Measurements from ENCODE around the gene PELI1. TPM values are rescaled to one million over a fixed set of nuclear protein-coding genes. Genes with fewer than 3 reads are reported as not detected.
A peak's percentile ranks its signal among the peaks of the same experiment; 100 is the strongest.

Gene PELI1
- total RNA-seq, 1 experiment from 2014 or later, result 61.0 TPM

GRCh38 chr2:64108666-64109241, 35.5 kb downstream of the PELI1 start:
- H3K36me3 Mint-ChIP-seq (ENCODE audit: insufficient read depth in 1 of 3, low read depth in 3 of 3), result peaks cover 12 to 38% (median 32%) of the 10 kb centered on the region in 3 experiments
- no peak overlapping the region for H3K9ac ChIP-seq (ENCODE audit: extremely low read depth, insufficient read length, low read length)
- H3K9me3 ChIP-seq (ENCODE audit: control insufficient read depth, low read depth, low read length), result no peaks in the 10 kb centered on the region
- no peak overlapping the region for H3K18ac ChIP-seq (ENCODE audit: insufficient read length, low read depth, low read length)
- no peaks in the 10 kb centered on the region for H3K27me3 Mint-ChIP-seq (ENCODE audit: low read depth)
- no peaks in the 10 kb centered on the region for H3K23me2 ChIP-seq (ENCODE audit: insufficient read length, low read depth, low read length, poor library complexity, severe bottlenecking)
- H2BK12ac ChIP-seq (ENCODE audit: insufficient read length, low read depth, low read length), result no peak overlapping the region
- H2BK5ac ChIP-seq (ENCODE audit: insufficient read length, low read length), result no peak overlapping the region
- no peak overlapping the region for H3K56ac ChIP-seq (ENCODE audit: insufficient read length, low read depth, low read length)
- H3T11ph ChIP-seq (ENCODE audit: low read length), result no peak overlapping the region
- H3K14ac ChIP-seq (ENCODE audit: insufficient read depth, low read length), result no peak overlapping the region
- no peak overlapping the region for H4K8ac ChIP-seq (replicated peaks; ENCODE audit: insufficient read length, low read depth, low read length)
- no peak overlapping the region for H4K91ac ChIP-seq (ENCODE audit: insufficient read length, low read depth, low read length)
- no peak overlapping the region for H4K5ac ChIP-seq (ENCODE audit: insufficient read length, low read depth, low read length)
- H3K4me1 ChIP-seq (ENCODE audit: insufficient read depth, low read length), result no peaks in the 10 kb centered on the region
- H2BK120ac ChIP-seq (ENCODE audit: low read depth, low read length, poor library complexity, severe bottlenecking), result no peak overlapping the region
- H3K27ac Mint-ChIP-seq, result peak overlapping the region; percentile 11 to 89 (median 77); a peak in 4 of 7 replicates
- no peak overlapping the region for H3K4me2 ChIP-seq (ENCODE audit: insufficient read depth, insufficient read length, low read length)
- H3K4me1 Mint-ChIP-seq, result peaks cover under 1 to 6% of the 10 kb centered on the region in 2 experiments; a peak in 3 of 4 replicates
- H2BK15ac ChIP-seq (ENCODE audit: low read depth, low read length), result no peak overlapping the region
- no peaks in the 10 kb centered on the region for H4K20me1 ChIP-seq (ENCODE audit: control insufficient read depth, insufficient read depth, insufficient read length)
- no CpG with 5 or more reads among the region's 3 CpGs for WGBS (ENCODE audit: extremely low coverage, insufficient read length, low lambda C conversion rate)
- H3K4ac ChIP-seq (ENCODE audit: low read depth, low read length), result no peak overlapping the region
- H2AFZ ChIP-seq (ENCODE audit: low read length), result no peak overlapping the region
- H3K23ac ChIP-seq (ENCODE audit: insufficient read length, low read depth, low read length), result no peak overlapping the region
- H2AK5ac ChIP-seq (ENCODE audit: insufficient read length, low read length), result no peak overlapping the region
- TF ChIP-seq CTCF (conservative IDR thresholded peaks at IDR 0.05), result no peak
- H3K4me3 Mint-ChIP-seq, result no peak overlapping the region
- peaks cover 8% of the 10 kb centered on the region; the same call in 1 of the 2 replicates for H3K79me2 ChIP-seq (ENCODE audit: insufficient read depth, low read length)
- H3K27me3 ChIP-seq (ENCODE audit: insufficient read depth, low read length), result no peaks in the 10 kb centered on the region
- no peak overlapping the region for H2BK20ac ChIP-seq (ENCODE audit: low read depth, low read length, poor library complexity, severe bottlenecking)
- no peak overlapping the region for H3K27ac ChIP-seq (ENCODE audit: insufficient read length, low read depth, low read length)
- no peak for DNase-seq
- peaks cover 8% of the 10 kb centered on the region for H3K79me1 ChIP-seq (ENCODE audit: insufficient read depth, low read depth, low read length, poor library complexity, severe bottlenecking)
- no peaks in the 10 kb centered on the region for H3K9me3 Mint-ChIP-seq

Data from H9 (cell line).